Upper lobe of left lung (tissue), 4 donors: Measurements from ENCODE around the gene RPE.

Experiments used
- CTCF ChIP-seq, 6 experiments: fragments of 450-650 bp in 4 of 6; fragments of 200-600 bp in 2 of 6; sonication (generic) in 2 of 6; IDR thresholded peaks; one replicate each; pipeline ENCODE4 v1.5.1; 2016 to 2019; ENCODE audit warnings: antibody characterized with exemption in 6 of 6
- POLR2A ChIP-seq, 4 donors: fragments of 450-650 bp; IDR thresholded peaks; one replicate each; pipeline ENCODE4 v1.5.1; 2016 to 2017; ENCODE audit warnings: antibody characterized with exemption in 4 of 4, mild to moderate bottlenecking in 2 of 4
- POLR2AphosphoS5 ChIP-seq, 2 donors: sonication (generic); formaldehyde crosslinking; IDR thresholded peaks; one replicate each; pipeline ENCODE4 v1.5.1; 2017; ENCODE audit warnings: antibody characterized with exemption in 2 of 2

- peak in 2 of 4 donors; percentile 60 to 74 for TF ChIP-seq POLR2A (IDR thresholded peaks at IDR 0.05)
- TF ChIP-seq CTCF (IDR thresholded peaks at IDR 0.05): no peak
- peak; percentile 75 to 79 for TF ChIP-seq POLR2AphosphoS5 (IDR thresholded peaks at IDR 0.05)
Measured at GRCh38 chr2:210002158-210003157, at the start of gene RPE.
